ENCODE data around the gene KDM2A.

The KDM2A gene
- total RNA-seq: 55.5 to 162 (median 110) reads per million in 17 experiments

DNA sequence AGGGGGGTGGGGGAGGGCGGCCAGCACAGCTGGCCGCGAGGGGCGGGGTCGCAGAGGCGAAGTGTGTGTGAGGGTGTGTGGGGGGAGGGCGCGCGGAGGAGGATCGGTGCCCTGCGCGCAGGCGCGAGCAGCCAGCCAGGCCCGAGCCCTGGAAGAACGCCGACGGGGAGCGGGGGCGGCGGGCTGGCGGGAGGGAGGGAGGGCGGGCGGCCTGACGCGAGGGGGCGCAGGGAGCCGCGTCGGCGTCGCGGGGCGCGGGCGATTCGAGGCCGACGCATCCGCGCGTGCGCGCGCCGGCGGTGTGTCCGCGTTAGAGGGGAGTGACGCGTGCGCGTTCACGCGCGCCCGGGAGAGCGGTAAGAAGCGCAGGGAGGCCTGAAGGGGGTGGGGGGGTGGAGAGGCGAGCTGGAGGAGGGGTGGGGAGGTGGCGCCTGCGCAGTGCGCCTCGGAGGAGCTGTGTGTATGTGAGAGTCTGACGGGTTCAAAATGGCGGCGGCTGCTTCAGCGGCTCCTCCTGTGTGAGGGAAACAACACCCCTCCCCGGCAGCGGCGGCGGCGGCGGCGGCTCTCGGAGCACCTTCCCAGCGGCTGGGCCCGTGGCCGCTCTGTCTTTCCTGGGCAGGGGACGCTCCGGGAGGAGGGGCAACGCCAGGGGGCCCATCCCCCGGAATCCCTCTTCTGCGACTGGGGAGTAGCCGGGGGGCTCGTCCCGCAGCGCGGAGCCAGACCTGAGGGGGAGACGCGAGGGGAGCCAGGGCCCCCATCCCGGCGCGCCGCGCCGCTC, at the start of gene KDM2A:
KDM2A (plus strand) TSS at position 463 of the 784 bp plus-strand sequence. CDS start 2,054 bp downstream, outside the sequence.
- peak; percentile 98 to 100 (median 100) for DNase-seq

DNA sequence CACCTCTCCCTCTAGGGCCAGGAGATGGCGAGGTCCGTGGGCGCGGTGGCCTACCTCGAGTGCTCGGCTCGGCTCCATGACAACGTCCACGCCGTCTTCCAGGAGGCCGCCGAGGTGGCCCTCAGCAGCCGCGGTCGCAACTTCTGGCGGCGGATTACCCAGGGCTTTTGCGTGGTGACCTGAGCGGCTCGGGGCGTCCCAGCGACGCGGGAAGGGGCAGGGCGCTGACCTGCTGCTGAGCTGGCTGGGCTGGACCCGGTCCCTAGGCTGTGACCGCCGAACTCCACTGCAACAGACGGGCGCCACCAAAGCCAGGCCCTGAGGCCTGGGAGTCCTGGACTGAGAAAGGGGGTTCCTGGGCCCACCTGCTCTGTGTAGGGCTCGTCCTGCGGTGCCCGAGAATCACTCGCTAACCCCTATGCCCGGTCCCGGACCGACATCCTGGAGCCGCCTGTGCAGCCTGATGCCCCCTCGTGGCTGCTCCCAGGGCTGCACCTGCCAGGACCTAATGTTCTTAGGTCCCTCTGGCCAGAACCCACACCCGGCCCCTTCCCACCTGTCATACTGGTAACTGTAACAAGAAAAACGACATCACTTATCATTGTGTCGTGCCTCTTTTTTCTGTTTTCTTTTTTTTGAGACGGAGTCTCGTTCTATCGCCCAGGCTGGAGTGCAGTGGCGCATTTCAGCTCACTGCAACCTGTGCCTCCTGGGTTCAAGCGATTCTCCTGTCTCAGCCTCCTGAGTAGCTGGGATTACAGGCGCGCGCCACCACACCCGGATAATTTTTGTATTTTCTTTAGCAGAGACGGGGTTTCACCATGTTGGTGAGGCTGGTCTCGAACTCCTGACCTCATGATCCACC, 47.4 kb upstream of the KDM2A start:
- peak; percentile 78 to 89 (median 80) for DNase-seq

DNA sequence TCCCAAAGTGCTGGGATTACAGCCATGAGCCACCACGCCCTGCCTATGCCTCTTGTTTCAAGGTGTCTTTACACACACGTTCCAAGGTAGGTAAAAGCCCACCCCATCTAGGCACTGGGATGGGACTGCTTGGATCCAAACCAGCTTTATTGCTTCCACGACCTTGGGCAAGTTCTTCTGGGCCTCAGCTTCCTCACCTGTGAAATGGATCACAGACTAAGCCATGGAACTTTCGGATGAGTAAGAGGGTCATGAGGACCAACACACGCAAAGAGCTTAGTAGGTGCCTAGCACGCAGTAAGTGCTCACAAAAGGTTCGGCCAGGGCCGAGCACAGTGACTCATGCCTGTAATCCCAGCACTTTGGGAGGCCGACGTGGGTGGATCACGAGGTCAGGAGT, 46.8 kb upstream of the KDM2A start:
- no peak for DNase-seq

DNA sequence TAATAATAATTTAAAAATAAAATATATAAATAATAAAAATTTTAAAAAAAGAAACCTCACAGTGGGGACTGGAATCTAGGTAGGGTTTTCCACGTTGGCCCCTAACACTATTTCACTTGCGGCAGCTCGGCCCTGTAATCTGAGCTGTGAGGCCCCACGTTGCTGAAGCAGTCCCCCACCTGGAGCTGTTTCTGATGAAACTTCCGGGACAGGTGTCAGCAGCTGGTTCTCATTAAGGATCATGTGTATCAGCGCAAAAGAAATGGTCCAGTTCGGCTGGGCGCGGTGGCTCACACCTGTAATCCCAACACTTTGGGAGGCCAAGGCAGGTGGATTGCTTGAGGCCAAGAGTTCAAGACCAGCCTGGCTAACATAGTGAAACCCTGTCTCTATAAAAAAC, 45.2 kb upstream of the KDM2A start:
- DNase-seq: no peak

DNA sequence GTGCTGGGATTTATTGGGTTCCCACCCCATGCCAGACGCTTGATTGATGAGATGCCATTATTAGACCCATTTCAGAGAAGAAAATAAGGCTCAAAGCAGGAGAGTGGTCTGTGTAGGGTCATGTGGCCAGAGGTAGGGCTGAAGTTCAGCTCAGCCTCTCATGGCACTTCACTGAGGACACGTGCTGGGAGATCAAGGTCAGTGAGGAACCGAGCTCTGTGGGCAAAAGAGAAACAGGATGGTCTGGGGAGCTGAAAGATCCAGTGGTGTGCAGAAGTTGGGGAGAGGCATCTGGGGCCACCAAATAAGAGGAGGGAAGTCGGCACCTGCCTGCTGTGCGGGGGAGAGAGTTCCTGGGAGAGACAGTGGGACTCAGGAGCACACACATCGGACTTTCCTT, 42.9 kb upstream of the KDM2A start:
- DNase-seq: peak in 2 of 4 experiments; percentile 34 to 35

DNA sequence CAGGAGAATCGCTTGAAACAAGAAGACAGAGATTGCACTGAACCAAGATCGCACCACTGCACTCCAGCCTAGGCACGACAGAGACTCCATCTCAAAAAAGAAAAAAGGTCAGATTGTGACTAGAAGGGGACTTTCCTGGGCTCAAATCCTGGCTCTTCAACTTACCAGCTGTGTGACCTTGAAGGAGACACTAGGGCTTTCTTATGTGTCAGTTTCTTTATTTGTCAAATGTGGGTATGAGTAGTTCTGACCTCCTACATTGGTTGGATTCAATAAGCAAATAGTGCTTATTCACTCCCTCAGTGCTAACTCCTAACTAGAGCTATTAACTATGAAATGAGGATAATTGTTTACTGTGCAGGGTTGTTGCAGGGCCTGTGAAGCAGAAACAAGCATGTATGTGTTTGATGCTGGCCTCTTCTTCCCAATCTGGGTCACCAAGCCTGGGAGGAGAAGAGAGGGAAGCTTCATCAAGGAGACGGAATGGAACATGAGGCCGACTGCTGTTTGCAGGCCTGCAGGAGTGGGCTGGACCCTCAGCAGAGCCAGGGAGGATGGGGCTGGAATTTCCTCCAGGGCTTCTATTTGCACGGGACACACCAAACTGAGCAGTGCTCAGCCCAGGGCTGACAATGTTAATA, 39.9 kb upstream of the KDM2A start:
- peak in 1 of 4 experiments; percentile 31 for DNase-seq

DNA sequence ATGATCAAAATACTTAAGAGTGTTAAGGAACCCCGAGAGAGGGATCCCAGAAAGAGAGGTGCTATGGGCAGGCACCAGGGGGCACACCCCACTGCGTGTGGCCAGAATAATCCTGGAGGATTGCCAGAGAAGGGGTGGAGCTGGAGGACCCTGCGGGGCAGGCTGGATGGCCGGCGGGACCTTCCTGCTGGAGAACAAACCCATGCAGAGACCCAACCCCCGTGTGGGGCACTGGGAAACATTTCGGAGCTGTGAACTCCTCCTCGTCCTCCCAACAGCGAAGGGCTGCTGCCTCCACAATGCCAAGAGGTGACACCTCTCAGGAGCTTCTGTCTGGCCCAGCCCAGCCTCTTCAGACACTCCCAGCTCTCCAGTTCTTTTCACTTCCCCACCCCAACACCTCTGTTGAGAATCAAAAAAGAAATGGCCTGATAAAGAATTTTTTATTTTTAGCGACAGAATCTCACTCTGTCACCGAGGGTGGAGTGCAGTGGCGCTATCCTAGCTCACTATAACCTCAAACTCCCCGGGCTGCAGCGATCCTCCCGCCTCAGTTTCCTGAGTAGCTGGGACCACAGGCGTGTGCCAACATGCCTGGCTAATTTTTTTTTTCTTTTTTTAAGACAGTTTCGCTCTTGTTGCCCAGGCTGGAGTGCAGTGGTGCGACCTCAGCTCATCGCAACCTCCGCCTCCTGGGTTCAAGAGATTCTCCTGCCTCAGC, 36.8 kb upstream of the KDM2A start:
- peak in 3 of 4 experiments; percentile 26 to 34 (median 33) for DNase-seq

DNA sequence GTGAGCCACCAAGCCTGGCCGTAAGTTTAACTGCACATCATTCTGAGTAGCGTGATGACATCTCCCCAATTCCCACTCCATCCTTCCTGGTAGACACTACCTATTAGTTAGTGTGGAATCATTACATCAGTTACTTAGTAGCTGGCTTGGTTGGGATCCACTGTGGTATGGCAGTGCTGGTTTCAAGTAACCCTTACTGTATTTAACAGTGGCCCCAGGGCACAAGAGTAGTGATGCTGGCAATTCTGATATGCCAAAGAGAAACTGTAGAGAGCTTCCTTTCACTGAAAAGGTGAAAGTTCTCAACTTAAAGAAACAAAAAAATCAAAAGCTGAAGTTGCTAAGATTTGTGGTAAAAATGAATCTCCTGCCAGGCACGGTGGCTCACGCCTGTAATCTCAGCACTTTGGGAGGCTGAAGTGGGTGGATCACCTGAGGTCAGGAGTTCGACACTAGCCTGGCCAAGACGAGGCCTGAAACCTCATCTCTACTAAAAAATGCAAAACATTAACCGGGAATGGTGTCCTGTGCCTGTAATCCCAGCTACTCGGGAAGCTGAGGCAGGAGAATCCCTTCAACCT, 35.2 kb upstream of the KDM2A start:
- no peak for DNase-seq

DNA sequence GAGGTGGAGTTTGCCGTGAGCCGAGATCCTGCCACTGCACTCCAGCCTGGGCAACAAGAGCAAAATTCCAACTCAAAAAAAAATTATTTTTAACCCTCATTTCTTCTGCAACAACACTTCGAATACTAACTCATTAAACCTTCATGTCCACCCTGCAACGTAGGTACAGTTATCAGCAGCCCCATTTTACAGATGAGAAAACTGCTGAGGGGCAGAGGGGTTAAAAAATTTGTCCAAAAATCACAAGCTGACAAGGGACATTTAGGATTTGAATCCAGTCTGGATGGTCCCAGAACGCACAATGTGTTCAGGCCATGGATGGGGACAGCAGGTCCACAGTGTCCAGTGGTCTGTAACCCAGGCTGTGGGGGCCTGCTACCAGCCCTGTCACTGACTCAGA, 33.4 kb upstream of the KDM2A start:
- DNase-seq: no peak

DNA sequence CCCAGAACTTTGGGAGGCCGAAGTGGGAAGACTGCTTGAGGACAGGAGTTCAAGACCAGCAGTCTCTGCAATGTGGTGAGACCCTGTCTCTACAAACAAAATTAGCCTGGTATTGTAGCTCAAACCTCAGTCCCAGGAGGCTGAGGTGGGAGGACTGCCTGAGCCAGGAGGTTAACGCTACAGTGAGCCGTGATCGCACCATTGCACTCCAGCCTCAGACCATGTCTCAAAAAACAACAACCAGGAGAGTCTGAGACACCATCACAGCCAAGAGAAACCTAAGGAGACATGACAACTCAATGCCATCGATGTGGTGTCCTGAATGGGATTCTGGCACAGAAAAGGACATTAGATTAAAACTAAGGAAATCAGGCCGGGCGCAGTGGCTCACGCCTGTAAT, 28.3 kb upstream of the KDM2A start:
- no peak for DNase-seq

DNA sequence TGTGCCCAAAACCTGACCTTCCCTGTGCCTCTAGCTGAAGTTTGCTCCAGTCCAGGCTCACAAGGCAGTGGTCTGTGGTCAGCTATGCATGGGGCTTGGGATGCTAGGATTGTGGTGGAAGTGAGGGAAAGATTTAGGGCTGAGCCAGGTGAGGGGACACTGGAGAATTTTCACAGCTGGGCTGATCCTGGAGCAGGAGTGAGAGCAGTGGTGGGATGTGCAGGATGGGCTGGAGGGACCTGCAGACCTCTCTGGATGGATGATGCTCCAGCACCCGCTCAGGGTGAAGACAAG, 23.9 kb upstream of the KDM2A start:
- DNase-seq: no peak

DNA sequence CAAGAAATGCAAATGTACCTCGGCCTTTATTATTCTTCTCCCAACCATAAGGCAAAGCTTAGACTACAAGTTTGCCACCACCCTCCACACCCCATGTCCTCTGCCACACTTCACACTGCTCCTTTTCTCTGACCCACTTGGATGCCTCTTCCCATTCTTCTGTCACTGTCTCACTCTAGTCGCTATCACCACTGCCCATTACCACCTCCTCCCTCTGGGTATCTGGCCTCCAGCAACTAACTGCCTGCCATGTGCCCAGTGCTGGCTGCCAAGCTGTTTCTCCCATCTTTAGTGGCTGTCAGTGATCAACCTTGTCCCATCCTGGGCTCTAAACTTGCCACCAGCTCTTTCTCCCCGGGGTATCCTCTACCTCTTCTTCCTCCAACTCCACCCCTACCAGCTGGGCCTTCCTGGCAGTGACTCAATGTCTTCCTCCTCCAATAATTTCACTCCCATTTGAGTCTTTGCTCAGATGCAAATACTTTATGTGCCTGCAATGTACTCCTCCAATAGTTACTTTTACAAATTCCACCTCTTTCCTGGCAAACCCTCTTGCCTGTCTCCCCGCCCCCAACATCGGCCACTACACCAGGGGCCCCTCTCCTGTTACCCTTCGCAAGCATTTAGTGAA, 20.1 kb upstream of the KDM2A start:
- no peak for DNase-seq

DNA sequence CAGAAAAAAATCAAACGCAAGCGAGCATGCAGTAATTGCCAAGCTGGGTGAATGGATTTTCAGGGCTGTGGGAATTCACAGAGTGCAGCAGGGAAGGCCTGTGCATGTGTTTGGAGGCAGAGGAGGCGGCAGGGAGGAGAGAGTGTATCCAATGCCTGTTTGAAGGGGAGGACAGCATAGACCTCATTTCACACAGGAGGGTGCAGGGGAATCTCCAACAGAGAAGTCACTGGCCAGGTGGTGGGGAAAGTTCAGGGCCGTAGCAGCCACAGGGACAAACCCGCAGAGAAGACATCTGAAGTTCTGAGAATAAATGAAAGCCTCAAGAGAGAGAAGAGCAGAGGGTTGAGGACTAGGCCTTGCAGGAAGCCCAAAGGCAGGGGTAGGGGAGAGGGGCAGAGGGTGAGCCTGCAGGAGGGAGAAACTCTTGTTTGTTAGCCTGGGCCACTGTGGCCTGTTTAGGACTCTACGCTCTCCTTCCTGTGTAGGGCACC, 19.2 kb upstream of the KDM2A start:
- no peak for DNase-seq

DNA sequence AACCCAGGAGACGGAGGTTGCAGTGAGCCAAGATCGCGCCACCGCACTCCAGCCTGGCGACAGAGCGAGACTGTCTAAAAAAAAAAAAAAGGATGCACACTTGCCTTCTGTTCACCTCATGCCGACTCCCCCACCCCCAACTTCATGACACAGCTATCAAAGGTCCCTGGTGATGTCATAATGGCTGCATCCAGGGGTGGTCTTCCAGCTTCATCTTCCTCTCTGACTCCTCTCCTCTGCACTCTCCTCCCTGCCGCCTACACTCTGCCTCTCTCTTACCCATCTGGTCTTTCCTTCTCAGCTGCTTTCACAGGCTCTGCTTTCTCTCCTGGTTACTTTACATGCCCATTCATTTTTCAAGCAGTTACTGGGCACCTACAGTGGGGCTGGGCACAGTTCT, 16.4 kb upstream of the KDM2A start:
- no peak for DNase-seq

DNA sequence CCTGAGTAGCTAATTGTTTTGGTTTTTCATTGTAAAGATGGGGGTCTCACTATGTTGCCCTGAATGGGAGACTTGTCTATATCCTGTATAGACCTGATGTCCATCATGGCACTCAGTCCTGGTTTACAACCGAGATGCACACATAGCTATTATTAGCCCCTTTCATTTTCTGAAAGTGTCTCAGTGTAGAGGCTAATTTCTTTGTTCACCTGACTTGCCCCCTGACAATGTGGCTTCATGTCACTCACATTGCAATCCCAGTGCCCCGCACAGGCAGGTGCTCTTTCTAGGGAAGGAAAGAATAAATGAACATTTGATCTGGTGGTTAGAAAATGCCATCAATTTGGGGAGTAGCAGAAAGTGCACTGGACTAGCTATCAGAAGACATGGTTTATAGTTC, 13.1 kb upstream of the KDM2A start:
- no peak for DNase-seq

DNA sequence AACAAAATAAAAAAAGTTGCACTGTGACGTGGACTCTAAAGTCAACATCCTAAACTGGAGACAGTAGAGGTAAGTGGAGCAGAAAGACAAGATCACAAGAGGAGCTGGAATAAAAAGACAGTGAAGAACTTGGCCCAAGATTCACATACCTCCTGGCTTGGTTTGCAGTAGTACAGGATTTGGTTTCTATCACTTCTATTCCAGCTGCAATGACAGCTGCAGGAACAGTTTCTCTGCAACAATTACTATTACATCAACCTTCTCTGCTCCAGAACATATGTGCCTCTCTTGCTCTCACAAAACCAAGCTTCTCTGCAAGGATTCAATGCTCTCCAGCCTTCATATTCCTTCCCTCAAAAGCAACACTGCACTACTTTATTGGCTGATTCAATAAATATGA, 7.8 kb upstream of the KDM2A start:
- DNase-seq: no peak

DNA sequence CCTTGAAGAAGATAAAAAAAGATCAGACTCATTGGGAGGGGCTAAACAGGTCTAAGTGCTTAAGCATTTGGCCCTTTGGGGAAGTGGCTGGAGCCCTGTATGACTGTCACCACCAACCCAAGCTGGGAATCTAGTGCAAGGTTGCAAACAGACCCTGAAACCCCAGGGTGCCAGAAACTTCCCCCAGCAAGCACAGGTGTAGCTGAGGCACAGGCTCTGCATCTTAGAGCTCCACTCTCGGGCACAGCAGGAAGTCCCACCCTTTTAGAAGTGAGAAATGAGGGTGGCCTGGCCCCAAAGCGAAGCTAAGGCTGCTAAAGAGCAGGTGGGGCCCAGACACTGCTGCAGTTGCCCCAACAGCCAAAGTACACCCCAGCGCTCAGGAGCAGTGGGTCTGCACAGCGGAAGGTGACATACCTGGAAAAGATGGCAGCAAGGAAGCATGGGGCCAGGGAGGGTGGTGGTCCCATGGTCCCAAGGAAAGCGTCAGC, 5.8 kb upstream of the KDM2A start:
- DNase-seq: peak; percentile 11 to 60 (median 50)

DNA sequence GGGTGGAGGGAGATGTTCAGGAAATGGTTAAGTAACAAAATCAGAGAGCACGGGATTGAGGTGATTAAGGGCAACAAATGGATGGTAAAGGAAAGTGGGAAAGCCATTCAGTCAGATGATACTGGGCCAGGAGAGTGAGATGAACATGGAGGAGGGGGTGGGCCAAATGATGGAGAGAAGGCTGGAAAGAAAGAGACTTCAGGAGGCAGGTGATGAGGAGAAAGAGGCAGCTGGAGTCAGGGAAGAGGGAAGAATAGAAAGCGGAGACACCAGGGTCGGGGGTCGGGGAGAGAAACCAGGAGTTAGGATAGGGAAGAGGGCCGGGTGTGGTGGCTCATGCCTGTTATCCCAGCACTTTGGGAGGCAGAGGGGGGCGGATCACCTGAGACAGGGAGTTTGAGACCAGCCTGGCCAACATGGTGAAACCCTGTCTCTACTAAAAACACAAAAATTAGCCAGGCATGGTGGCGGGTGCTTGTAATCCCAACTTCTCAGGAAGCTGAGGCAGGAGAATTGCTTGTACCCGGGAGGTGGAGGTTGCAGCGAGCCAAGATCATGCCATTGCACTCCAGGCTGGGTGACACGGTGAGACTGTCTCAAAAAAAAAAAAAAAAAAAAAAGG, 4.7 kb upstream of the KDM2A start:
- no peak for DNase-seq

DNA sequence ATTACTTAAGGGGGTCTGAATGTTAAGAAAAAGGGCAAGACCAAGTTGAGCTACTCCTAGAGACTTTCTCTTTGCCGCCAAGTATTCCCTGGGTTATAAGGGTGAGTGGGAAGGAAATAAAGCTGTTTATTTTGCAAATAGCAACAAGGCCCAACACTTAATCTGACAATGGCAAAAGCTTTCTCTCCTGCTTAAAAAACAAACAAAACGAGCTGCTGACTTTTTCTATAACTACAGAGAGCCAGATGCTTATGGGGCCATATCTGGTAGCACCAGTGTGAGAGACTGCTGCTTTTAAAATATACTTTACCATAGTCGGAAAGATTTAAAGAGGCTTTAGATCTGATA, 2.3 kb upstream of the KDM2A start:
- no peak for DNase-seq

DNA sequence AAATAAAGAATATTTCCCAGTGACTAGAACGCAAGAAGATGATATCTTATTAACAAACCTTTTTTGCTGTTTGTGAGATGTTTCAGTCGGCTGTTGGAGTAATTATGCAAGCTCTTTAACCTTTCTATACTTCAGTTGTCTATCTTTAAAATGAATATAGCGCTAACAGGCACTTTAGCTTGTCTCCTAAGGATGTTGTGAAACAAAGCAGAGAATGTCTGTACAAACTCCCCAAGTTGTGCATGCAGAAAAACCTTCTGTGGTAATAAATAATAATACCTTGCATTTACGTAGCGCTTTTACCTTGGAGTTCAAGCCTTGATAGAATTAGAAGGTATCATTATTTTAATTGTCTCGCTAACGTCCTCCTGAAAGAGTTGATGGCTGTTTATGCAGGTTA, 1.9 kb upstream of the KDM2A start:
- no peak for DNase-seq

DNA sequence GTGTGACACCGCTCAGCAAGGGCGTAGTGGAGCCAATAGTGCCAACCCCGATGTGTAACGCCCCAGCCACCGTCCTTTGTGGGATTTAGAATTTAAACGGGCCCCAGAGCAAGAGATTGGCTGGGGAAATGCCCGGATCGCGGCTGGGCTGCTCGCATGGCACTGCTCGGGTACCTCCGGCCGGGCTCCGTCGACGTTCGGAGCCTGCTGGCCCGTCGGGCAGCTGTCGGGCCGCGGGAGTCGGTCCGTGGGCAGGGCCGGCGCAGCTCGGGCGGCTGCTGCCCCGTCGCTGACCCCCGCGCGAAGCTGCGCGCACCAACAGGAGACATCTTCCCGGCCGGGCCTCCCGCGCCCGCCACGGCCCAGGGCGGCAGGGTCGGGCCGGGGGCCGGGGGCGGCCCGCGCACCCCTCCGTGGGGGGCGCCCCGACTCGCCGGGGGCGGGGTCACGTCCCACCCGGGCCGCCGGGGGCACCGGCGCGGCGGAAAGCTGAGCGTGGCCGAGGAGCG, 1.3 kb upstream of the KDM2A start:
- DNase-seq: peak; percentile 17 to 58 (median 34)

Data from suppressor macrophage (primary cell).